DMS79 treated with DMSO at 0.1 percent for 48 hours (cell line): Measurements from ENCODE around the gene PIMREG.
"Not testable (repeated sequence)": the region's sequence is repeated elsewhere in the genome, so short reads cannot be mapped to it uniquely, and the experiment has no call there.

Source experiments
- DNase-seq: peaks from one replicate; lab custom pipeline; 2025; lab: John Stamatoyannopoulos, UW

PIMREG gene

GRCh38 chr17:6478486-6478885, 34.2 kb downstream of the PIMREG start:
- no peak for DNase-seq

GRCh38 chr17:6479622-6480302, 35.5 kb downstream of the PIMREG start:
- DNase-seq, result no peak

- no peak for DNase-seq
Measured at GRCh38 chr17:6480303-6480675, 36.0 kb downstream of the PIMREG start.

GRCh38 chr17:6482105-6482455, 37.8 kb downstream of the PIMREG start:
- DNase-seq, result no peak

- DNase-seq, result not testable (repeated sequence)
Measured at GRCh38 chr17:6482796-6483195, 38.5 kb downstream of the PIMREG start.

GRCh38 chr17:6483507-6483906, 39.3 kb downstream of the PIMREG start:
- DNase-seq, result no peak

GRCh38 chr17:6485646-6486412, 41.6 kb downstream of the PIMREG start:
- no peak for DNase-seq

GRCh38 chr17:6487251-6488007, 43.2 kb downstream of the PIMREG start:
- no peak for DNase-seq

GRCh38 chr17:6488008-6488539, 43.8 kb downstream of the PIMREG start:
- DNase-seq, result no peak

GRCh38 chr17:6489016-6489550, 44.8 kb downstream of the PIMREG start:
- DNase-seq, result no peak

GRCh38 chr17:6491071-6491700, 46.9 kb downstream of the PIMREG start:
- DNase-seq, result no peak

- DNase-seq, result no peak
Measured at GRCh38 chr17:6492892-6493674, 48.8 kb downstream of the PIMREG start.

GRCh38 chr17:6494239-6494941, 50.1 kb downstream of the PIMREG start:
- DNase-seq, result no peak

GRCh38 chr17:6495450-6496115, 51.3 kb downstream of the PIMREG start:
- no peak for DNase-seq

GRCh38 chr17:6496116-6496481, 51.8 kb downstream of the PIMREG start:
- no peak for DNase-seq

GRCh38 chr17:6496640-6497441, 52.6 kb downstream of the PIMREG start:
- DNase-seq, result no peak

GRCh38 chr17:6497496-6498221, 53.4 kb downstream of the PIMREG start:
- DNase-seq, result no peak

GRCh38 chr17:6498356-6498755, 54.1 kb downstream of the PIMREG start:
- no peak for DNase-seq
